WTC11 (cell line): ENCODE measurements around the gene ZNF772. TPM values are rescaled to one million over a fixed set of nuclear protein-coding genes. Genes with fewer than 3 reads are reported as not detected.

ENCODE experiments used
- ATAC-seq: fragments of 200-7000 bp; cut with Tn5 transposase; 2 replicates; pipeline ENCODE4 v1.10.0; 2021; ENCODE audit warnings: mild to moderate bottlenecking, moderate library complexity
- Bru-seq: library from RNA; stranded (reverse); fragments of 400-500 nt; gene quantifications from one replicate; lab custom pipeline; 2021; lab: Mats Ljungman, UMichigan
- CTCF ChIA-PET: fragments of 300-600 bp; sonication (Branson Sonifier 250); formaldehyde crosslinking; loops from one replicate; lab custom pipeline; 2021; ENCODE audit warnings: antibody characterized with exemption; lab: Charles Lee
- POLR2A ChIA-PET: fragments of 350-600 bp; sonication (Branson Sonifier 250); formaldehyde crosslinking; loops from one replicate; lab custom pipeline; 2021; ENCODE audit warnings: antibody characterized with exemption; lab: Charles Lee
- DNase-seq: peaks from one replicate; pipeline ENCODE4 v3.0.0; 2021; ENCODE audit warnings: low spot score
- H3K27ac Mint-ChIP-seq: 2 replicates; pipeline ENCODE4 v1.8.0; 2021; ENCODE audit warnings: mixed read lengths
- H3K27me3 Mint-ChIP-seq: 2 replicates; pipeline ENCODE4 v1.8.0; 2021; ENCODE audit warnings: low read depth, mild to moderate bottlenecking, moderate library complexity, mixed read lengths
- H3K36me3 Mint-ChIP-seq: 2 replicates; pipeline ENCODE4 v1.8.0; 2021; ENCODE audit warnings: mixed read lengths
- H3K4me1 Mint-ChIP-seq: 2 replicates; pipeline ENCODE4 v1.8.0; 2022; ENCODE audit warnings: mixed read lengths
- H3K4me3 Mint-ChIP-seq: 2 replicates; pipeline ENCODE4 v1.8.0; 2021; ENCODE audit warnings: mild to moderate bottlenecking, moderate library complexity, mixed read lengths
- H3K9me3 Mint-ChIP-seq: 2 replicates; pipeline ENCODE4 v1.8.0; 2021; ENCODE audit warnings: mixed read lengths
- CREM ChIP-seq: sonication (generic); formaldehyde crosslinking; IDR thresholded peaks from 2 replicates; pipeline ENCODE4 v1.8.1; 2022; ENCODE audit warnings: mild to moderate bottlenecking, missing genetic modification reagents, moderate library complexity
- FOXJ3 ChIP-seq: sonication (generic); formaldehyde crosslinking; IDR thresholded peaks from 2 replicates; pipeline ENCODE4 v1.9.0; 2021; ENCODE audit warnings: missing genetic modification reagents, mild to moderate bottlenecking, borderline replicate concordance
- FOXK1 ChIP-seq: sonication (generic); formaldehyde crosslinking; IDR thresholded peaks from 2 replicates; pipeline ENCODE4 v1.8.0; 2022; ENCODE audit warnings: mild to moderate bottlenecking, moderate library complexity, missing genetic modification reagents
- FOXP1 ChIP-seq: sonication (generic); formaldehyde crosslinking; IDR thresholded peaks from 2 replicates; pipeline ENCODE4 v1.8.0; 2022; ENCODE audit warnings: missing genetic modification reagents, mild to moderate bottlenecking, moderate library complexity, borderline replicate concordance
- IRF2 ChIP-seq: sonication (generic); formaldehyde crosslinking; IDR thresholded peaks from 2 replicates; pipeline ENCODE4 v1.8.0; 2022; ENCODE audit warnings: low read depth, missing genetic modification reagents, borderline replicate concordance
- NFYB ChIP-seq: sonication (generic); formaldehyde crosslinking; conservative IDR thresholded peaks from 2 replicates; pipeline ENCODE4 v1.8.0; 2022; ENCODE audit warnings: low read depth, missing genetic modification reagents
- ZNF138 ChIP-seq: sonication (generic); formaldehyde crosslinking; conservative IDR thresholded peaks from 2 replicates; pipeline ENCODE4 v1.8.1; 2022; ENCODE audit warnings: mild to moderate bottlenecking, moderate library complexity, missing genetic modification reagents
- ZNF416 ChIP-seq: fragments of 250-450 bp; sonication (Bioruptor Pico); IDR thresholded peaks from 2 replicates; pipeline ENCODE4 v1.9.0; 2021; ENCODE audit warnings: mild to moderate bottlenecking, inconsistent platforms
- ZNF423 ChIP-seq: fragments of 250-450 bp; sonication (Bioruptor Pico); IDR thresholded peaks from 2 replicates; pipeline ENCODE4 v2.1.2; 2022; ENCODE audit warnings: mild to moderate bottlenecking, moderate library complexity
- long read RNA-seq, 3 experiments: library from RNA in 1 of 3; library from capped mRNA in 1 of 3; library from polyadenylated mRNA in 1 of 3; unstranded in 2 of 3; stranded (forward) in 1 of 3; transcript quantifications; one replicate each; pipeline ENCODE4 v2.0.0, GENCODE V29; 2021
- total RNA-seq: library from RNA; stranded (reverse); gene quantifications from 3 replicates; pipeline ENCODE4 v1.2.3, GENCODE V29; 2021
- TF ChIP-seq, protein P1 (sequence below): sonication (generic); formaldehyde crosslinking; IDR thresholded peaks from 2 replicates; pipeline ENCODE4 v1.8.0; 2022; ENCODE audit warnings: mild to moderate bottlenecking, missing genetic modification reagents
- TF ChIP-seq, protein P2 (sequence below): sonication (generic); formaldehyde crosslinking; IDR thresholded peaks from 2 replicates; pipeline ENCODE4 v1.8.1; 2023; ENCODE audit warnings: mild to moderate bottlenecking, moderate library complexity, missing genetic modification reagents
- TF ChIP-seq, protein P3 (sequence below): fragments of 250-450 bp; sonication (Bioruptor Pico); IDR thresholded peaks from 2 replicates; pipeline ENCODE4 v2.1.2; 2022; ENCODE audit warnings: mild to moderate bottlenecking, moderate library complexity
- TF ChIP-seq, protein P4 (sequence below): fragments of 250-450 bp; sonication (Bioruptor Pico); IDR thresholded peaks from 2 replicates; pipeline ENCODE4 v1.9.0; 2021; ENCODE audit warnings: mild to moderate bottlenecking, borderline replicate concordance
- TF ChIP-seq, protein P5 (sequence below): sonication (generic); formaldehyde crosslinking; IDR thresholded peaks from 2 replicates; pipeline ENCODE4 v1.8.1; 2022; ENCODE audit warnings: mild to moderate bottlenecking, missing genetic modification reagents, moderate library complexity, borderline replicate concordance
- TF ChIP-seq, protein P6 (sequence below): sonication (generic); formaldehyde crosslinking; IDR thresholded peaks from 2 replicates; pipeline ENCODE4 v1.8.0; 2022; ENCODE audit warnings: mild to moderate bottlenecking, missing genetic modification reagents
- TF ChIP-seq, protein P7 (sequence below): sonication (generic); formaldehyde crosslinking; IDR thresholded peaks from 2 replicates; pipeline ENCODE4 v1.8.1; 2023; ENCODE audit warnings: mild to moderate bottlenecking, missing genetic modification reagents, borderline replicate concordance

Gene ZNF772
- total RNA-seq (13.1 to 15.0 TPM (median 14.0 TPM) in 3 replicates), Bru-seq, nascent RNA (percentile 94 among the genes with signal in this experiment)
- long read RNA-seq, experiment 1, full-length matches to known transcripts: 25 of 33 reads
- long read RNA-seq, experiment 1, partial matches to known transcripts: 0 of 33 reads
- long read RNA-seq, experiment 1, other reads (novel, unspliced or antisense): 8 of 33 reads
- long read RNA-seq, experiment 2, partial matches to known transcripts: 0 of 6 reads
- long read RNA-seq, experiment 2, other reads (novel, unspliced or antisense): 3 of 6 reads
- long read RNA-seq, experiment 3, partial matches to known transcripts: 0 of 8 reads
- long read RNA-seq, experiment 3, other reads (novel, unspliced or antisense): 2 of 8 reads

DNA sequence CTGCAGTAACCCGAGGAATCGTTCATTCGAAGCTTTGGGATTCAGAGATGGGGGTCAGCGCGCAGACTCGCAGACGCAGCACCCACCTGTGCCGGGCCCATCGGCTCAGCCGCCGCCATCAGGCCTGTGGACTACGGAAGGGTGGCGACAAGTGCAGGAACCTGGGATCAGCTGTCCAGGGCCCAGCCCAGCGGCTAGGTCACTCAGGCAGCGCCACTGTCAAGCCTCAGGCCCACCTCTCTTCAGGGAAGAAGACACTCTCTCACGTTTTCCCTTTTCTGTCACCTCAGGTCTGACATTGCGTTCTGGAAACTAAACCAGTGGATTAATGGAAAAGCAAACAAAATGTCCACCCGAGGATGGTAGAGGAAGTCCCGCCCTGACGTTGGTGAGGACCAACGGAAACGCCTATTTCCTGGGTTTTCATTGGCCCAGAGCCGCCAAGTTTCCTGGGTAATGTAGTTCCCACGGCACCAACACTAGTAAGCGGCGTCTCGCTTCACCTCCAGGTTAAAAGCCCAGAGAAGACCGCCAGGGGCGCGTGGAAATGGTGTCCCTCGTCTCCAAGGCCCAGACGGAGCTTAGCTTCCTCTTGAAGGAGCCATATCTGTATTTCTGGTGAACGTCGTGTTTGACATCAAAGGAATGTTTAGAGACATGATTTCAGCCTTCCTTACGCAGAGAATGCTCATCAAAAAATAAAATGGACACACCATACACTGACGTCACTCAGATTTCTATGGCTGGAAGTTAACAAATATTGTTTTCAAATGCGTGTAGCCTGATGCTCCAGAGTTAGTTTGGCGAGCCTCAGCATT, at the start of gene ZNF772:
Gene ZNF772 (minus strand): TSS at position 376 of the 818 bp plus-strand sequence. CDS start 257 bp downstream, at position 119.
- Mint-ChIP-seq H3K27ac (peak within 1 kb of the TSS; percentile 79), H3K9me3 (peaks cover 68% of the 10 kb centered on the region), H3K36me3 (peaks cover 48% of the 10 kb centered on the region), H3K27me3 (peaks cover 39% of the 10 kb centered on the region), H3K4me1 (peaks cover 7% of the 10 kb centered on the region), H3K4me3 (peak within 1 kb of the TSS; percentile 88)
- CTCF ChIA-PET: interaction anchor here (0.6 to 1.1 kb wide), 4 partner anchors 9 to 269 kb away, joined by 3 to 4 read pairs (median 3); partner anchors contain the start of genes ZNF211 and ZNF776
- ATAC-seq (peak; percentile 99), DNase-seq (peak; percentile 89)
- POLR2A ChIA-PET: interaction anchor here (0.6 to 1.2 kb wide), 3 partner anchors 42 to 234 kb away, joined by 3 to 7 read pairs (median 5); partner anchors contain the start of genes ZNF154 and ZNF749
- TF ChIP-seq FOXK1 (CRISPR knock-in tag): peak; percentile 52; the same call in 1 of the 2 replicates
- TF ChIP-seq, protein P1, sequence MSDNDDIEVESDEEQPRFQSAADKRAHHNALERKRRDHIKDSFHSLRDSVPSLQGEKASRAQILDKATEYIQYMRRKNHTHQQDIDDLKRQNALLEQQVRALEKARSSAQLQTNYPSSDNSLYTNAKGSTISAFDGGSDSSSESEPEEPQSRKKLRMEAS: peak; percentile 66
- TF ChIP-seq ZNF416: no peak
- TF ChIP-seq FOXP1: peak; percentile 27; the same call in 1 of the 2 replicates
- no peak for TF ChIP-seq FOXJ3 (CRISPR knock-in tag)
- TF ChIP-seq, protein P2, sequence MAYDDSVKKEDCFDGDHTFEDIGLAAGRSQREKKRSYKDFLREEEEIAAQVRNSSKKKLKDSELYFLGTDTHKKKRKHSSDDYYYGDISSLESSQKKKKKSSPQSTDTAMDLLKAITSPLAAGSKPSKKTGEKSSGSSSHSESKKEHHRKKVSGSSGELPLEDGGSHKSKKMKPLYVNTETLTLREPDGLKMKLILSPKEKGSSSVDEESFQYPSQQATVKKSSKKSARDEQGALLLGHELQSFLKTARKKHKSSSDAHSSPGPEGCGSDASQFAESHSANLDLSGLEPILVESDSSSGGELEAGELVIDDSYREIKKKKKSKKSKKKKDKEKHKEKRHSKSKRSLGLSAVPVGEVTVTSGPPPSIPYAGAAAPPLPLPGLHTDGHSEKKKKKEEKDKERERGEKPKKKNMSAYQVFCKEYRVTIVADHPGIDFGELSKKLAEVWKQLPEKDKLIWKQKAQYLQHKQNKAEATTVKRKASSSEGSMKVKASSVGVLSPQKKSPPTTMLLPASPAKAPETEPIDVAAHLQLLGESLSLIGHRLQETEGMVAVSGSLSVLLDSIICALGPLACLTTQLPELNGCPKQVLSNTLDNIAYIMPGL (CRISPR knock-in tag): 0 out of 2 replicates have a peak, but pooled peaks have one; percentile 33
- TF ChIP-seq, protein P3, sequence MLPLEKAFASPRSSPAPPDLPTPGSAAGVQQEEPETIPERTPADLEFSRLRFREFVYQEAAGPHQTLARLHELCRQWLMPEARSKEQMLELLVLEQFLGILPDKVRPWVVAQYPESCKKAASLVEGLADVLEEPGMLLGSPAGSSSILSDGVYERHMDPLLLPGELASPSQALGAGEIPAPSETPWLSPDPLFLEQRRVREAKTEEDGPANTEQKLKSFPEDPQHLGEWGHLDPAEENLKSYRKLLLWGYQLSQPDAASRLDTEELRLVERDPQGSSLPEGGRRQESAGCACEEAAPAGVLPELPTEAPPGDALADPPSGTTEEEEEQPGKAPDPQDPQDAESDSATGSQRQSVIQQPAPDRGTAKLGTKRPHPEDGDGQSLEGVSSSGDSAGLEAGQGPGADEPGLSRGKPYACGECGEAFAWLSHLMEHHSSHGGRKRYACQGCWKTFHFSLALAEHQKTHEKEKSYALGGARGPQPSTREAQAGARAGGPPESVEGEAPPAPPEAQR: no peak
- 0 out of 2 replicates have a peak, but pooled peaks have one; percentile 44 for TF ChIP-seq CREM (CRISPR knock-in tag)
- TF ChIP-seq, protein P4, sequence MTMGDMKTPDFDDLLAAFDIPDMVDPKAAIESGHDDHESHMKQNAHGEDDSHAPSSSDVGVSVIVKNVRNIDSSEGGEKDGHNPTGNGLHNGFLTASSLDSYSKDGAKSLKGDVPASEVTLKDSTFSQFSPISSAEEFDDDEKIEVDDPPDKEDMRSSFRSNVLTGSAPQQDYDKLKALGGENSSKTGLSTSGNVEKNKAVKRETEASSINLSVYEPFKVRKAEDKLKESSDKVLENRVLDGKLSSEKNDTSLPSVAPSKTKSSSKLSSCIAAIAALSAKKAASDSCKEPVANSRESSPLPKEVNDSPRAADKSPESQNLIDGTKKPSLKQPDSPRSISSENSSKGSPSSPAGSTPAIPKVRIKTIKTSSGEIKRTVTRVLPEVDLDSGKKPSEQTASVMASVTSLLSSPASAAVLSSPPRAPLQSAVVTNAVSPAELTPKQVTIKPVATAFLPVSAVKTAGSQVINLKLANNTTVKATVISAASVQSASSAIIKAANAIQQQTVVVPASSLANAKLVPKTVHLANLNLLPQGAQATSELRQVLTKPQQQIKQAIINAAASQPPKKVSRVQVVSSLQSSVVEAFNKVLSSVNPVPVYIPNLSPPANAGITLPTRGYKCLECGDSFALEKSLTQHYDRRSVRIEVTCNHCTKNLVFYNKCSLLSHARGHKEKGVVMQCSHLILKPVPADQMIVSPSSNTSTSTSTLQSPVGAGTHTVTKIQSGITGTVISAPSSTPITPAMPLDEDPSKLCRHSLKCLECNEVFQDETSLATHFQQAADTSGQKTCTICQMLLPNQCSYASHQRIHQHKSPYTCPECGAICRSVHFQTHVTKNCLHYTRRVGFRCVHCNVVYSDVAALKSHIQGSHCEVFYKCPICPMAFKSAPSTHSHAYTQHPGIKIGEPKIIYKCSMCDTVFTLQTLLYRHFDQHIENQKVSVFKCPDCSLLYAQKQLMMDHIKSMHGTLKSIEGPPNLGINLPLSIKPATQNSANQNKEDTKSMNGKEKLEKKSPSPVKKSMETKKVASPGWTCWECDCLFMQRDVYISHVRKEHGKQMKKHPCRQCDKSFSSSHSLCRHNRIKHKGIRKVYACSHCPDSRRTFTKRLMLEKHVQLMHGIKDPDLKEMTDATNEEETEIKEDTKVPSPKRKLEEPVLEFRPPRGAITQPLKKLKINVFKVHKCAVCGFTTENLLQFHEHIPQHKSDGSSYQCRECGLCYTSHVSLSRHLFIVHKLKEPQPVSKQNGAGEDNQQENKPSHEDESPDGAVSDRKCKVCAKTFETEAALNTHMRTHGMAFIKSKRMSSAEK: no peak
- no peak for TF ChIP-seq ZNF423 (CRISPR knock-in tag)
- TF ChIP-seq, protein P5, sequence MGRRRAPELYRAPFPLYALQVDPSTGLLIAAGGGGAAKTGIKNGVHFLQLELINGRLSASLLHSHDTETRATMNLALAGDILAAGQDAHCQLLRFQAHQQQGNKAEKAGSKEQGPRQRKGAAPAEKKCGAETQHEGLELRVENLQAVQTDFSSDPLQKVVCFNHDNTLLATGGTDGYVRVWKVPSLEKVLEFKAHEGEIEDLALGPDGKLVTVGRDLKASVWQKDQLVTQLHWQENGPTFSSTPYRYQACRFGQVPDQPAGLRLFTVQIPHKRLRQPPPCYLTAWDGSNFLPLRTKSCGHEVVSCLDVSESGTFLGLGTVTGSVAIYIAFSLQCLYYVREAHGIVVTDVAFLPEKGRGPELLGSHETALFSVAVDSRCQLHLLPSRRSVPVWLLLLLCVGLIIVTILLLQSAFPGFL (CRISPR knock-in tag): no peak
- TF ChIP-seq, protein P6, sequence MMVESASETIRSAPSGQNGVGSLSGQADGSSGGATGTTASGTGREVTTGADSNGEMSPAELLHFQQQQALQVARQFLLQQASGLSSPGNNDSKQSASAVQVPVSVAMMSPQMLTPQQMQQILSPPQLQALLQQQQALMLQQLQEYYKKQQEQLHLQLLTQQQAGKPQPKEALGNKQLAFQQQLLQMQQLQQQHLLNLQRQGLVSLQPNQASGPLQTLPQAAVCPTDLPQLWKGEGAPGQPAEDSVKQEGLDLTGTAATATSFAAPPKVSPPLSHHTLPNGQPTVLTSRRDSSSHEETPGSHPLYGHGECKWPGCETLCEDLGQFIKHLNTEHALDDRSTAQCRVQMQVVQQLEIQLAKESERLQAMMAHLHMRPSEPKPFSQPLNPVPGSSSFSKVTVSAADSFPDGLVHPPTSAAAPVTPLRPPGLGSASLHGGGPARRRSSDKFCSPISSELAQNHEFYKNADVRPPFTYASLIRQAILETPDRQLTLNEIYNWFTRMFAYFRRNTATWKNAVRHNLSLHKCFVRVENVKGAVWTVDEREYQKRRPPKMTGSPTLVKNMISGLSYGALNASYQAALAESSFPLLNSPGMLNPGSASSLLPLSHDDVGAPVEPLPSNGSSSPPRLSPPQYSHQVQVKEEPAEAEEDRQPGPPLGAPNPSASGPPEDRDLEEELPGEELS (CRISPR knock-in tag): no peak
- peak; percentile 80 for TF ChIP-seq NFYB (CRISPR knock-in tag)
- TF ChIP-seq ZNF138 (CRISPR knock-in tag): no peak
- TF ChIP-seq, protein P7, sequence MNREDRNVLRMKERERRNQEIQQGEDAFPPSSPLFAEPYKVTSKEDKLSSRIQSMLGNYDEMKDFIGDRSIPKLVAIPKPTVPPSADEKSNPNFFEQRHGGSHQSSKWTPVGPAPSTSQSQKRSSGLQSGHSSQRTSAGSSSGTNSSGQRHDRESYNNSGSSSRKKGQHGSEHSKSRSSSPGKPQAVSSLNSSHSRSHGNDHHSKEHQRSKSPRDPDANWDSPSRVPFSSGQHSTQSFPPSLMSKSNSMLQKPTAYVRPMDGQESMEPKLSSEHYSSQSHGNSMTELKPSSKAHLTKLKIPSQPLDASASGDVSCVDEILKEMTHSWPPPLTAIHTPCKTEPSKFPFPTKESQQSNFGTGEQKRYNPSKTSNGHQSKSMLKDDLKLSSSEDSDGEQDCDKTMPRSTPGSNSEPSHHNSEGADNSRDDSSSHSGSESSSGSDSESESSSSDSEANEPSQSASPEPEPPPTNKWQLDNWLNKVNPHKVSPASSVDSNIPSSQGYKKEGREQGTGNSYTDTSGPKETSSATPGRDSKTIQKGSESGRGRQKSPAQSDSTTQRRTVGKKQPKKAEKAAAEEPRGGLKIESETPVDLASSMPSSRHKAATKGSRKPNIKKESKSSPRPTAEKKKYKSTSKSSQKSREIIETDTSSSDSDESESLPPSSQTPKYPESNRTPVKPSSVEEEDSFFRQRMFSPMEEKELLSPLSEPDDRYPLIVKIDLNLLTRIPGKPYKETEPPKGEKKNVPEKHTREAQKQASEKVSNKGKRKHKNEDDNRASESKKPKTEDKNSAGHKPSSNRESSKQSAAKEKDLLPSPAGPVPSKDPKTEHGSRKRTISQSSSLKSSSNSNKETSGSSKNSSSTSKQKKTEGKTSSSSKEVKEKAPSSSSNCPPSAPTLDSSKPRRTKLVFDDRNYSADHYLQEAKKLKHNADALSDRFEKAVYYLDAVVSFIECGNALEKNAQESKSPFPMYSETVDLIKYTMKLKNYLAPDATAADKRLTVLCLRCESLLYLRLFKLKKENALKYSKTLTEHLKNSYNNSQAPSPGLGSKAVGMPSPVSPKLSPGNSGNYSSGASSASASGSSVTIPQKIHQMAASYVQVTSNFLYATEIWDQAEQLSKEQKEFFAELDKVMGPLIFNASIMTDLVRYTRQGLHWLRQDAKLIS (CRISPR knock-in tag): no peak
- TF ChIP-seq IRF2: no peak
